ENCODE measurements around the gene UVSSA.

Gene UVSSA

DNA sequence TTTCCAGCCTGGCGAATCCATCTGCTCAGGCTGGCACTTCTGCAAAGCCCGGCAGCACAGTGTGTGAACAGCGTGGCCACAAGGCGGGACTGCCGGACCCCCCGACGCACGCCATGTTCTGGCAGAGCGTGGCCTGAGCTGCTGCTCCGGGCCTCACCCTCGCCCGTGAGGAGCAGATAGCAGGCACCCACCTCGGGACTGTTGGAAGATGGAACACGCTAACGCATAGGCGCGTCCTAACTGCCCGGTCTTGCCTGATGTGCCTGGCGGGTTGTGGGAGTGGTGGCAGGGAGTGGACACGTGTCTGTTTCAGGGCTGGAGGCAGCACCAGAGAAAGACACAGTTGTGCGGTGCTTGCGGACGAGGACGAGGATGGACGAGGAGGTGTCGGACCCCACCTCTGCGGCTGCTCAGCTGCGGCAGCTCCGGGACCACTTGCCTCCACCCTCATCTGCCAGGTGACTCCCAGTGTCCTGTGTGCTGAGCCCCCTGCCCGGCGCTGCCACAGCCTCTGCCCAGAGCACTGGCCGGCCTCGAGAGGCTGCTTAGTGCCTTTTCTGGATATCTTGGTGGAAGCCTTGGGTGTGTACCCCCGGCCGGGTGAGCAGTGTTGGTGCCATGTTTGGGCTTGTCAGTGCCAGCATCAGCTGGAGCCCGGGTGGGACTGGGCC, 28.2 kb downstream of the UVSSA start:
- no peak for DNase-seq (ENCODE audit: insufficient read length, low spot score)
- no peak for FAIRE-seq
- TF ChIP-seq, protein P1, sequence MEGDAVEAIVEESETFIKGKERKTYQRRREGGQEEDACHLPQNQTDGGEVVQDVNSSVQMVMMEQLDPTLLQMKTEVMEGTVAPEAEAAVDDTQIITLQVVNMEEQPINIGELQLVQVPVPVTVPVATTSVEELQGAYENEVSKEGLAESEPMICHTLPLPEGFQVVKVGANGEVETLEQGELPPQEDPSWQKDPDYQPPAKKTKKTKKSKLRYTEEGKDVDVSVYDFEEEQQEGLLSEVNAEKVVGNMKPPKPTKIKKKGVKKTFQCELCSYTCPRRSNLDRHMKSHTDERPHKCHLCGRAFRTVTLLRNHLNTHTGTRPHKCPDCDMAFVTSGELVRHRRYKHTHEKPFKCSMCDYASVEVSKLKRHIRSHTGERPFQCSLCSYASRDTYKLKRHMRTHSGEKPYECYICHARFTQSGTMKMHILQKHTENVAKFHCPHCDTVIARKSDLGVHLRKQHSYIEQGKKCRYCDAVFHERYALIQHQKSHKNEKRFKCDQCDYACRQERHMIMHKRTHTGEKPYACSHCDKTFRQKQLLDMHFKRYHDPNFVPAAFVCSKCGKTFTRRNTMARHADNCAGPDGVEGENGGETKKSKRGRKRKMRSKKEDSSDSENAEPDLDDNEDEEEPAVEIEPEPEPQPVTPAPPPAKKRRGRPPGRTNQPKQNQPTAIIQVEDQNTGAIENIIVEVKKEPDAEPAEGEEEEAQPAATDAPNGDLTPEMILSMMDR (IDR thresholded peaks at IDR 0.05; ENCODE audit: insufficient read depth, missing control alignments) = no peak

DNA sequence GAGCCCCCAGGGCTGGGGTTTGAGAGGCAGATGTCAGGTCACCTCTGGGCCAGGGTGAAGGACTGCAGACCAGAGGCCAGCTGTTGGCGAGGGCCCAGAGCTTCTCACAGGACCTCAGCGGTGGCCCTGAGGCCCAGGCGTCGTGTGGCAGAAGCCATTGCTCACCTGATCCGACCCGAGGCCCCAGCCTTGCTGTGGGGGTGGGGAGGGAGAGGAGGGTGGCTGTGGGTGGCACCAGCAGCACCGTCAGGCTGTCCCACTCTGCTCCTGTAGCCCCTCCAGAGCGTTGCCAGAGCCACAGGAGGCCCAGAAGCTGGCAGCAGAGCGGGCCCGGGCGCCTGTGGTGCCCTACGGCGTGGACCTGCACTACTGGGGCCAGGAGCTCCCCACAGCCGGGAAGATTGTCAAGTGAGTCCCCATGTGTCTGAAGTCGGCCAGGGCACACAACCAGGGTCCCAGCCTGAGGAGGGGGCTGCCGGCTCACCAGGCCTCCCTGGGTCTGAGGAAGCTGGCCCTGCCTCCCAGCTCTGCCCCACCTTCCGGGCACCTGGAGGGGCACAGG, 28.8 kb downstream of the UVSSA start:
- no peak for DNase-seq (ENCODE audit: insufficient read length, low spot score)
- FAIRE-seq = no peak
- TF ChIP-seq, protein P1 (IDR thresholded peaks at IDR 0.05; ENCODE audit: insufficient read depth, missing control alignments) = no peak

DNA sequence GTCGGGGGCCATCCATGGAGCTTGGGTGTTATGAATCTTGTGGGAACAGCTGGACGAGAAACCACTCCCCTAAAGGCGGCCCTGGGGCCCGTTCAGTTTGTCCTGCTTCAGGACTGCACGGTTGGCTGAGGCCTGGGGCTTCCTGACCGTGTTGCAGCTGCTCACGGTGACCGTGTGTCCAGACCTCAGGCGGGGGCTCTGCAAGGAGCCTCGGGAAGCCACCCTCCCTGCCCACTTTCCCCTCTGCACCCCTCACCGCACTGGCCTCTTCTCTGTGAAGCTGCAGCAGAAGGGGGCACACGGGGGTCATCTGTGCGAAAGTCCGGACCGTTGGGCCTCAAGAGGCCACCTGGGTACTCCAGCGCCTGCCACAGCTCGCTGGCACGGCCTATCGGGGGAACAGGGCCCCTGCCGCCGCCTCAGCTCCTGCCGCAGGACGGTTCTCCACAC, 29.4 kb downstream of the UVSSA start:
- TF ChIP-seq, protein P1 (IDR thresholded peaks at IDR 0.05; ENCODE audit: insufficient read depth, missing control alignments) = no peak
- no peak for DNase-seq (ENCODE audit: insufficient read length, low spot score)
- no peak for FAIRE-seq

- TF ChIP-seq, protein P1 (IDR thresholded peaks at IDR 0.05; ENCODE audit: insufficient read depth, missing control alignments) = no peak
- FAIRE-seq (no peak), DNase-seq (ENCODE audit: insufficient read length, low spot score) (no peak)
These were observed 30.0 kb downstream of the UVSSA start for GRCh38 chr4:1376841-1377605.

- DNase-seq (ENCODE audit: insufficient read length, low spot score) = no peak
- FAIRE-seq = no peak
- TF ChIP-seq, protein P1 (IDR thresholded peaks at IDR 0.05; ENCODE audit: insufficient read depth, missing control alignments) = no peak
These were observed 30.7 kb downstream of the UVSSA start for GRCh38 chr4:1377606-1378261.

DNA sequence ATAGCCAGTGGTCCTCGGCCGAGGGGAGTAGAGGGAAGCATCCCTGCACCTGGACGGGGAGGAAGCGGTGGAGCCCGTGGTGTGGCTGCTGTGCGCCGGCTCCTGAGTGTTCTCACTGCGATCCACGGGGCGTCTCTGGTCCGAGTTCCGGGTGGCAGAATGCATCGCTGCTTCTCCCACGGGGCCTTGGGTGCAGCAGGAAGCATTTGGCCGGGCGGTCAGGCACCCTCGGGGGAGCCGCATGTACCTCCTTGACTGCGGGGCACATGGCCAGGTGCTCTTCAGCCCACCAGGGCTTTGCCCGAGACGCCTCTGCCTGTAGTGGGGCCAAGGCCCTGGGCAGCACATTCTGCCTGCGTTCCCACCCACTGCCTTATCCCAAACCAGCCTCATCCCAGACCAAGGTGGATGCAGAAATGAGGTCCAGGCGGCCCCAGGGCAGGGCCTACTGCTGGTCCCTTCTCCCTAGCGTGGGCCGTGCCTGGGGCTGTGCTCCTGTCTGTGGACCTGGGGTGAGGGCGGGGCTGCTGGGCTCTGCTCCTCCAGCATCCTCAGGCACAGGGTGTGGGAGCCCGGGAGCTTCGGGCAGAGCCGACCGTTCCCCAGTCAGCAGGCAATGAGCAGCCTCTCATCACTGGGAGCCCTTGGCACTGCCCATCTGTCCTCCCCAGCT, 31.7 kb downstream of the UVSSA start:
- TF ChIP-seq, protein P1 (IDR thresholded peaks at IDR 0.05; ENCODE audit: insufficient read depth, missing control alignments) = no peak
- DNase-seq (ENCODE audit: insufficient read length, low spot score) = no peak
- FAIRE-seq = no peak

Data from D721Med (cell line).